K562 (cell line): ENCODE data around the gene FAM20B. TPM values are rescaled to one million over a fixed set of nuclear protein-coding genes. Genes with fewer than 3 reads are reported as not detected.

Experiments used
- ATAC-seq: fragments of 200-7000 bp; cut with Tn5 transposase; 3 replicates; pipeline ENCODE4 v1.9.1; 2020; ENCODE audit warnings: moderate library complexity
- BruUV-seq: library from RNA; stranded (reverse); fragments of 400-500 nt; replicated peaks from 2 replicates; lab custom pipeline; 2021; lab: Mats Ljungman, UMichigan
- CTCF ChIA-PET: fragments of 300-600 bp; formaldehyde crosslinking; extraction: SDS; loops from one replicate; lab custom pipeline; 2021; ENCODE audit warnings: low intra/inter-chr PET ratio; lab: Yijun Ruan, JAX
- POLR2A ChIA-PET: fragments of 300-600, 350-650 bp; sonication (Branson Sonifier 250); formaldehyde crosslinking; extraction: SDS; loops from one replicate; lab custom pipeline; 2021; ENCODE audit warnings: antibody characterized with exemption, inconsistent platforms; lab: Yijun Ruan, JAX
- DNase-seq, 4 experiments: peaks; one replicate each; pipeline versions ENCODE4 v3.0.0 to v3.0.0-alpha.2; 2011 to 2018; ENCODE audit warnings: low spot score in 3 of 4, mixed read lengths in 3 of 4; ENCODE audit errors: extremely low read depth in 1 of 4
- FAIRE-seq: peaks from 2 replicates; lab custom pipeline; 2011; peaks lifted over from hg19 to GRCh38; lab: Jason Lieb, UNC
- H2AFZ ChIP-seq: 2 replicates; pipeline ENCODE4 v1.6.0; 2011; ENCODE audit warnings: low read depth, low read length, control low read depth, inconsistent platforms
- H3K27ac ChIP-seq: fragments of 200-600 bp; 3 replicates; pipeline ENCODE4 v1.8.0; 2011; ENCODE audit warnings: low read depth, mild to moderate bottlenecking, control low read depth, inconsistent platforms, low read length, moderate library complexity, mixed read lengths; ENCODE audit errors: extremely low read depth
- H3K27me3 ChIP-seq, 2 experiments: fragments of 300-600 bp in 1 of 2; 2 replicates in 1 of 2; 3 replicates in 1 of 2; pipeline versions ENCODE4 v1.6.0 to v1.8.0; 2011; ENCODE audit warnings: inconsistent platforms in 2 of 2, low read length in 2 of 2, mild to moderate bottlenecking in 1 of 2, mixed read lengths in 1 of 2, moderate library complexity in 1 of 2; ENCODE audit not compliant: control insufficient read depth in 2 of 2, insufficient read depth in 2 of 2
- H3K36me3 ChIP-seq: fragments of 300-600 bp; 3 replicates; pipeline ENCODE4 v1.8.0; 2011; ENCODE audit warnings: mild to moderate bottlenecking, low read length, inconsistent platforms; ENCODE audit not compliant: control insufficient read depth, insufficient read depth
- H3K4me1 ChIP-seq, 2 experiments: fragments of 200-600 bp in 1 of 2; replicated peaks in 1 of 2; 2 replicates in 1 of 2; 3 replicates in 1 of 2; pipeline versions ENCODE4 v1.5.1 to v1.8.0; 2011; ENCODE audit warnings: inconsistent platforms in 2 of 2, low read length in 2 of 2, mild to moderate bottlenecking in 1 of 2, mixed read lengths in 1 of 2, moderate library complexity in 1 of 2; ENCODE audit not compliant: control insufficient read depth in 2 of 2, insufficient read depth in 2 of 2
- H3K4me2 ChIP-seq: 2 replicates; pipeline ENCODE4 v1.6.1; 2011; ENCODE audit warnings: low read length, control low read depth, inconsistent platforms, mixed read lengths; ENCODE audit not compliant: insufficient read depth
- H3K4me3 ChIP-seq: fragments of 200-600 bp; sonication (generic), shearing (Covaris generic); 2 replicates; pipeline ENCODE4 v1.5.1; 2016; ENCODE audit warnings: control low read depth, inconsistent platforms
- H3K79me2 ChIP-seq: fragments of 200-600 bp; 3 replicates; pipeline ENCODE4 v1.8.0; 2011; ENCODE audit warnings: low read length, inconsistent platforms; ENCODE audit not compliant: control insufficient read depth, insufficient read depth
- H3K9ac ChIP-seq, 2 experiments: 2 replicates each; pipeline versions ENCODE4 v1.6.0 to v1.6.1; 2011; ENCODE audit warnings: low read depth in 2 of 2, low read length in 2 of 2, control low read depth in 1 of 2, inconsistent platforms in 1 of 2, mild to moderate bottlenecking in 1 of 2, mixed read lengths in 1 of 2; ENCODE audit not compliant: insufficient read depth in 1 of 2
- H3K9me1 ChIP-seq: one replicate; pipeline ENCODE4 v1.6.0; 2011; ENCODE audit warnings: inconsistent platforms, mild to moderate bottlenecking, low read length, moderate library complexity; ENCODE audit not compliant: control insufficient read depth, insufficient read depth
- H3K9me3 ChIP-seq: replicated peaks from 2 replicates; pipeline ENCODE4 v1.5.1; 2011; ENCODE audit warnings: low read depth, low read length, inconsistent platforms; ENCODE audit not compliant: control insufficient read depth, insufficient read depth
- H4K20me1 ChIP-seq: replicated peaks from 2 replicates; pipeline ENCODE4 v1.6.1; 2011; ENCODE audit warnings: low read length, inconsistent platforms, mixed read lengths; ENCODE audit not compliant: control insufficient read depth, insufficient read depth
- CC2D1A ChIP-seq: fragments of 450-650 bp; IDR thresholded peaks from 2 replicates; pipeline ENCODE4 v1.6.1; 2017; ENCODE audit warnings: mild to moderate bottlenecking
- GMEB1 ChIP-seq: fragments of 250-450 bp; sonication (Bioruptor Pico); IDR thresholded peaks from 2 replicates; pipeline ENCODE4 v1.4.0; 2020; ENCODE audit warnings: mild to moderate bottlenecking
- HES1 ChIP-seq: fragments of 450-650 bp; IDR thresholded peaks from 2 replicates; pipeline ENCODE4 v1.6.1; 2016; ENCODE audit warnings: low read depth, mild to moderate bottlenecking, moderate library complexity
- IRF2 ChIP-seq: sonication (generic); formaldehyde crosslinking; IDR thresholded peaks from 2 replicates; pipeline ENCODE4 v1.8.1; 2022; ENCODE audit warnings: mild to moderate bottlenecking, missing genetic modification reagents
- NFIX ChIP-seq: fragments of 250-450 bp; sonication (Bioruptor Pico); IDR thresholded peaks from 2 replicates; pipeline ENCODE4 v1.4.0; 2020; ENCODE audit warnings: low read depth, mild to moderate bottlenecking, moderate library complexity
- NR3C1 ChIP-seq: sonication (generic); formaldehyde crosslinking; IDR thresholded peaks from 2 replicates; pipeline ENCODE4 v1.8.1; 2022; ENCODE audit warnings: missing genetic modification reagents
- NRF1 ChIP-seq, 2 experiments: fragments of 450-650 bp; IDR thresholded peaks in 1 of 2; conservative IDR thresholded peaks in 1 of 2; 2 replicates each; pipeline ENCODE4 v1.6.1; 2014; ENCODE audit warnings: mild to moderate bottlenecking in 2 of 2
- RAD21 ChIP-seq, 2 experiments: fragments of 250-450 bp in 1 of 2; fragments of 450-650 bp in 1 of 2; sonication (Bioruptor Pico) in 1 of 2; formaldehyde crosslinking in 1 of 2; IDR thresholded peaks in 1 of 2; conservative IDR thresholded peaks in 1 of 2; 2 replicates each; pipeline versions ENCODE4 v1.4.0 to v1.8.0; 2020 to 2022; ENCODE audit warnings: mild to moderate bottlenecking in 2 of 2, moderate library complexity in 1 of 2
- STAG1 ChIP-seq: sonication (generic); formaldehyde crosslinking; IDR thresholded peaks from 2 replicates; pipeline ENCODE4 v1.5.0; 2020; ENCODE audit warnings: missing genetic modification reagents, borderline replicate concordance
- STAT6 ChIP-seq: sonication (generic); formaldehyde crosslinking; IDR thresholded peaks from 2 replicates; pipeline ENCODE4 v1.8.1; 2023; ENCODE audit warnings: mild to moderate bottlenecking, missing genetic modification reagents
- ZBTB33 ChIP-seq: sonication (generic); formaldehyde crosslinking; IDR thresholded peaks from 2 replicates; pipeline ENCODE4 v1.8.1; 2023; ENCODE audit warnings: mild to moderate bottlenecking, missing genetic modification reagents
- ZKSCAN3 ChIP-seq: fragments of 250-450 bp; sonication (Bioruptor Pico); IDR thresholded peaks from 2 replicates; pipeline ENCODE4 v1.4.0; 2020
- ZNF561 ChIP-seq: fragments of 450-650 bp; formaldehyde crosslinking; conservative IDR thresholded peaks from 2 replicates; pipeline ENCODE4 v1.4.0; 2020; ENCODE audit warnings: mild to moderate bottlenecking, moderate library complexity
- WGBS: fragments of 100-300 bp; shearing (Covaris generic); methylation state at CpG from one replicate; pipeline ENCODE4 v1.1.6; 2016; ENCODE audit warnings: low coverage, mixed read lengths; ENCODE audit not compliant: insufficient coverage; ENCODE audit errors: missing lambda C conversion rate; 5-methylcytosine and 5-hydroxymethylcytosine counted together
- in situ Hi-C: fragments of 300-500 bp; cut with MboI; formaldehyde crosslinking; loops from 4 replicates; pipeline ENCODE4 v1.15.0; 2018; ENCODE audit warnings: inconsistent platforms, mixed read lengths
- intact Hi-C: fragments of 100-400 bp; cut with micrococcal nuclease; formaldehyde crosslinking; loops from 2 replicates; pipeline ENCODE4 v1.14.2; 2022
- polyA plus RNA-seq, 8 experiments: library from polyadenylated mRNA; depleted of rRNA in 4 of 8; stranded (reverse) in 5 of 8; unstranded in 3 of 8; fragments of >200 nt; fragmentation: Nextera tagmentation in 2 of 8; fragmentation: Illumina TruSeq in 1 of 8; extraction: Ambion mirVana in 2 of 8; extraction: Trizol in 1 of 8; gene quantifications; 2 replicates each; pipeline versions ENCODE4 v1.2.1 to v1.2.3, GENCODE V29; 2011 to 2014; ENCODE audit warnings: inconsistent platforms in 1 of 8, missing spikeins in 1 of 8
- total RNA-seq, 7 experiments: library from RNA; depleted of rRNA in 6 of 7; stranded (reverse); fragments of >200 nt in 6 of 7; fragmentation: Illumina TruSeq in 2 of 7; extraction: Trizol in 2 of 7; gene quantifications; 2 replicates each; pipeline versions ENCODE4 v1.2.1 to v1.2.3, GENCODE V29; 2011 to 2021; ENCODE audit warnings: low replicate concordance in 1 of 7

Gene FAM20B
- total and polyA plus RNA-seq, 9 of the 15 experiments (the other 6 are each of a cell fraction or from before 2014, with no cell fraction given): 7.2 to 67.5 (median 42.9) TPM

GRCh38 chr1:179079113-179079761 is 53.5 kb downstream of the FAM20B start:
- in situ Hi-C loops: no loop called here
- Histone ChIP-seq H3K4me3 (no peak overlapping the region), H3K9me1 (no peaks in the 10 kb centered on the region), H3K4me1 (peaks cover 17 to 22% of the 10 kb centered on the region in 2 experiments; a peak in 4 of 5 replicates), H3K27me3 (no peaks in the 10 kb centered on the region), H3K79me2 (peaks cover 21% of the 10 kb centered on the region), H3K4me2 (no peak overlapping the region), H3K27ac (no peak overlapping the region), H3K36me3 (peaks cover 19% of the 10 kb centered on the region; the same call in 2 of the 3 replicates), H3K9me3 (no peaks in the 10 kb centered on the region), H2AFZ (no peak overlapping the region), H4K20me1 (no peaks in the 10 kb centered on the region), H3K9ac (no peak overlapping the region)
- ChIA-PET CTCF (interaction anchor here (0.6 to 1.8 kb wide), 6 partner anchors 291 to 735 kb away, joined by 3 to 13 read pairs (median 10); no protein-coding TSS in a partner anchor), POLR2A (interaction anchor here (1.4 kb wide), 1 partner anchor 40 kb away, joined by 3 read pairs; no protein-coding TSS in a partner anchor)
- intact Hi-C loops: loop anchor here (1.0 to 2.0 kb wide), 3 partner anchors 114 to 290 kb away; no protein-coding TSS in a partner anchor
- no TSS peak for BruUV-seq
- WGBS: 33% methylated on average over 9 of the region's 18 CpGs
- peak; percentile 59 to 85 (median 64) for DNase-seq
- ATAC-seq: peak; percentile 40
- peak; percentile 82 for FAIRE-seq
- TF ChIP-seq CC2D1A: 0 out of 2 replicates have a peak, but pooled peaks have one; percentile 27
- peak; percentile 76 to 84 for TF ChIP-seq RAD21 (CRISPR knock-in tag; conservative IDR thresholded peaks at IDR 0.05 in 1 of 2, IDR thresholded peaks at IDR 0.05 in 1 of 2)
- TF ChIP-seq HES1: no peak
- TF ChIP-seq ZNF561 (CRISPR knock-in tag): no peak
- TF ChIP-seq NR3C1 (CRISPR knock-in tag): no peak
- no peak for TF ChIP-seq NFIX (CRISPR knock-in tag)
- TF ChIP-seq STAG1: peak; percentile 6; the same call in 1 of the 2 replicates
- TF ChIP-seq IRF2 (CRISPR knock-in tag): no peak
- TF ChIP-seq GMEB1 (CRISPR knock-in tag): no peak
- TF ChIP-seq ZBTB33 (CRISPR knock-in tag): 0 out of 2 replicates have a peak, but pooled peaks have one; percentile 72
- no peak for TF ChIP-seq STAT6 (CRISPR knock-in tag)
- TF ChIP-seq ZKSCAN3 (CRISPR knock-in tag): no peak
- TF ChIP-seq NRF1 (conservative IDR thresholded peaks at IDR 0.05 in 1 of 2, IDR thresholded peaks at IDR 0.05 in 1 of 2): no peak
